ENCODE results near the gene ELOF1.

DNA sequence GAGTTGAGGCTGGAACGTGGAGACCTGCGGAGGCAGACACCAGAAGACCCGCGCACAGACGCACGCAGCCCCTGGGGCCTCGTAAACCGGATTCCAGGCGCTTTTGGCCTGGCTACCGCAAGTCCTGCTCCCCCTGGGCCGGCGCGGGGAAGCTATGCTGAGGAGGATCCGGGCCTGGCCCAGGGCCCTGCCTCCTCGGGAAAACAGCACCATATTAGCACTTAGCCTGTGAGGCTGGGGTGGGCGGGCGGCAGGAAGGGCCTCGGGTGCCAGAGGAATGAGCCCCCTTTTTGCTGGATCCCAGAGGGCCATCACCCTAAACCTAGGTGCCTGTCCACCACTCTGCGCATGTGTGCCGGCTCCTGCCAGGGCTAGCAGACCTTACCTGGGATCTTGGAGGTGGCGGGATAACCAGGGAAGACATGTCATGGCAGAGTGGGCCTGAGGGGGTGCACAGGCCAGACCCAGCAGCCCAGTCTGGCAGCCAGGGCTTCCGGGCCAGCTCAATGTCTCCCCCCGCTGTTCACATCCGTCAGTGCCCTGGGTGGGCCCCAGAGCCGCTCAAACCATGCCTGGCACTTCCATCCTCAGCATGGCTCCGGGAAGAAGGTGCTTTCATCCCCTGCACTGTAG is 7.3 kb downstream of the ELOF1 start:
- TF ChIP-seq, protein P1, sequence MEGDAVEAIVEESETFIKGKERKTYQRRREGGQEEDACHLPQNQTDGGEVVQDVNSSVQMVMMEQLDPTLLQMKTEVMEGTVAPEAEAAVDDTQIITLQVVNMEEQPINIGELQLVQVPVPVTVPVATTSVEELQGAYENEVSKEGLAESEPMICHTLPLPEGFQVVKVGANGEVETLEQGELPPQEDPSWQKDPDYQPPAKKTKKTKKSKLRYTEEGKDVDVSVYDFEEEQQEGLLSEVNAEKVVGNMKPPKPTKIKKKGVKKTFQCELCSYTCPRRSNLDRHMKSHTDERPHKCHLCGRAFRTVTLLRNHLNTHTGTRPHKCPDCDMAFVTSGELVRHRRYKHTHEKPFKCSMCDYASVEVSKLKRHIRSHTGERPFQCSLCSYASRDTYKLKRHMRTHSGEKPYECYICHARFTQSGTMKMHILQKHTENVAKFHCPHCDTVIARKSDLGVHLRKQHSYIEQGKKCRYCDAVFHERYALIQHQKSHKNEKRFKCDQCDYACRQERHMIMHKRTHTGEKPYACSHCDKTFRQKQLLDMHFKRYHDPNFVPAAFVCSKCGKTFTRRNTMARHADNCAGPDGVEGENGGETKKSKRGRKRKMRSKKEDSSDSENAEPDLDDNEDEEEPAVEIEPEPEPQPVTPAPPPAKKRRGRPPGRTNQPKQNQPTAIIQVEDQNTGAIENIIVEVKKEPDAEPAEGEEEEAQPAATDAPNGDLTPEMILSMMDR (IDR thresholded peaks at IDR 0.05), result no peak
- TF ChIP-seq POLR2A (IDR thresholded peaks at IDR 0.05) (no peak), POLR2AphosphoS5 (IDR thresholded peaks at IDR 0.05; ENCODE audit: insufficient read depth in 1 of 2, low read depth in 1 of 2) (peak; percentile 41 to 74)
